Mucosa of stomach (tissue), 1 donor: Measurements from ENCODE around the gene VTCN1.
"Not testable (repeated sequence)": the region's sequence is repeated elsewhere in the genome, so short reads cannot be mapped to it uniquely, and the experiment has no call there.

Source experiments
- H3K27me3 ChIP-seq: one replicate; pipeline ENCODE4 v1.7.0; 2013; ENCODE audit warnings: mild to moderate bottlenecking, low read length; ENCODE audit not compliant: control insufficient read depth, insufficient read depth
- H3K36me3 ChIP-seq: one replicate; pipeline ENCODE4 v1.7.0; 2013; ENCODE audit warnings: low read length; ENCODE audit not compliant: control insufficient read depth, insufficient read depth
- H3K4me1 ChIP-seq: one replicate; pipeline ENCODE4 v1.7.0; 2013; ENCODE audit warnings: mild to moderate bottlenecking, low read length; ENCODE audit not compliant: control insufficient read depth, insufficient read depth
- H3K4me3 ChIP-seq: one replicate; pipeline ENCODE4 v1.7.0; 2013; ENCODE audit warnings: low read length
- H3K9ac ChIP-seq: one replicate; pipeline ENCODE4 v1.7.0; 2013; ENCODE audit warnings: mild to moderate bottlenecking, low read length, moderate library complexity
- H3K9me3 ChIP-seq: one replicate; pipeline ENCODE4 v1.7.0; 2013; ENCODE audit warnings: mild to moderate bottlenecking, low read length, moderate library complexity; ENCODE audit not compliant: control insufficient read depth
- donor health status: Pancreatic carcinoma.

VTCN1 gene

GRCh38 chr1:117151305-117151704 is 59.4 kb downstream of the VTCN1 start:
- not testable (repeated sequence) for H3K9ac ChIP-seq, H3K4me3 ChIP-seq, H3K4me1 ChIP-seq, H3K36me3 ChIP-seq, H3K9me3 ChIP-seq, H3K27me3 ChIP-seq

- H3K4me3 ChIP-seq = no peak overlapping the region
- H3K27me3 ChIP-seq = no peaks in the 10 kb centered on the region
- no peaks in the 10 kb centered on the region for H3K9me3 ChIP-seq
- peaks cover 4% of the 10 kb centered on the region for H3K4me1 ChIP-seq
- no peaks in the 10 kb centered on the region for H3K36me3 ChIP-seq
- no peak overlapping the region for H3K9ac ChIP-seq
Observed at GRCh38 chr1:117150316-117150715, 60.4 kb downstream of the VTCN1 start.

- Histone ChIP-seq H3K27me3 (no peaks in the 10 kb centered on the region), H3K4me1 (peaks cover 10% of the 10 kb centered on the region), H3K9me3 (no peaks in the 10 kb centered on the region), H3K36me3 (no peaks in the 10 kb centered on the region), H3K4me3 (no peak overlapping the region), H3K9ac (no peak overlapping the region)
Observed at GRCh38 chr1:117147856-117148588, 62.7 kb downstream of the VTCN1 start.

GRCh38 chr1:117147341-117147831 is 63.3 kb downstream of the VTCN1 start:
- Histone ChIP-seq H3K9me3 (no peaks in the 10 kb centered on the region), H3K27me3 (no peaks in the 10 kb centered on the region), H3K9ac (no peak overlapping the region), H3K4me1 (peaks cover 11% of the 10 kb centered on the region), H3K4me3 (no peak overlapping the region), H3K36me3 (no peaks in the 10 kb centered on the region)

GRCh38 chr1:117146575-117147340 is 64.0 kb downstream of the VTCN1 start:
- no peaks in the 10 kb centered on the region for H3K36me3 ChIP-seq
- peaks cover 11% of the 10 kb centered on the region for H3K4me1 ChIP-seq
- H3K27me3 ChIP-seq = no peaks in the 10 kb centered on the region
- H3K9me3 ChIP-seq = no peaks in the 10 kb centered on the region
- no peak overlapping the region for H3K9ac ChIP-seq
- H3K4me3 ChIP-seq = no peak overlapping the region

GRCh38 chr1:117146072-117146471 is 64.7 kb downstream of the VTCN1 start:
- Histone ChIP-seq H3K4me1 (peaks cover 11% of the 10 kb centered on the region), H3K9ac (no peak overlapping the region), H3K4me3 (no peak overlapping the region), H3K36me3 (no peaks in the 10 kb centered on the region), H3K27me3 (no peaks in the 10 kb centered on the region), H3K9me3 (no peaks in the 10 kb centered on the region)

GRCh38 chr1:117143871-117144270 is 66.9 kb downstream of the VTCN1 start:
- no peak overlapping the region for H3K9ac ChIP-seq

GRCh38 chr1:117143172-117143571 is 67.6 kb downstream of the VTCN1 start:
- no peaks in the 10 kb centered on the region for H3K27me3 ChIP-seq
- H3K4me3 ChIP-seq = no peak overlapping the region
- H3K9ac ChIP-seq = no peak overlapping the region
- no peaks in the 10 kb centered on the region for H3K9me3 ChIP-seq
- H3K4me1 ChIP-seq = peaks cover 11% of the 10 kb centered on the region
- H3K36me3 ChIP-seq = no peaks in the 10 kb centered on the region

More at GRCh38 chr1:117143871-117144270, 66.9 kb downstream of the VTCN1 start:
- H3K4me1 ChIP-seq = peaks cover 11% of the 10 kb centered on the region
- H3K9me3 ChIP-seq = no peaks in the 10 kb centered on the region
- H3K4me3 ChIP-seq = no peak overlapping the region
- H3K27me3 ChIP-seq = no peaks in the 10 kb centered on the region
- H3K36me3 ChIP-seq = no peaks in the 10 kb centered on the region

- peaks cover 7% of the 10 kb centered on the region for H3K4me1 ChIP-seq
- H3K9ac ChIP-seq = no peak overlapping the region
- H3K9me3 ChIP-seq = no peaks in the 10 kb centered on the region
- no peaks in the 10 kb centered on the region for H3K36me3 ChIP-seq
- no peak overlapping the region for H3K4me3 ChIP-seq
- no peaks in the 10 kb centered on the region for H3K27me3 ChIP-seq
Observed at GRCh38 chr1:117142200-117142599, 68.5 kb downstream of the VTCN1 start.

- H3K9ac ChIP-seq = no peak overlapping the region
- no peak overlapping the region for H3K4me3 ChIP-seq
- H3K4me1 ChIP-seq = peaks cover 6% of the 10 kb centered on the region
- H3K9me3 ChIP-seq = no peaks in the 10 kb centered on the region
- no peaks in the 10 kb centered on the region for H3K27me3 ChIP-seq
- no peaks in the 10 kb centered on the region for H3K36me3 ChIP-seq
Observed at GRCh38 chr1:117138561-117138960, 72.2 kb downstream of the VTCN1 start.

- Histone ChIP-seq H3K9ac (no peak overlapping the region), H3K4me3 (no peak overlapping the region), H3K27me3 (no peaks in the 10 kb centered on the region), H3K9me3 (no peaks in the 10 kb centered on the region), H3K36me3 (no peaks in the 10 kb centered on the region), H3K4me1 (peaks cover 2% of the 10 kb centered on the region)
Observed at GRCh38 chr1:117138106-117138505, 72.6 kb downstream of the VTCN1 start.

- H3K36me3 ChIP-seq = no peaks in the 10 kb centered on the region
- no peak overlapping the region for H3K4me3 ChIP-seq
- H3K9me3 ChIP-seq = no peaks in the 10 kb centered on the region
- H3K9ac ChIP-seq = no peak overlapping the region
- no peaks in the 10 kb centered on the region for H3K4me1 ChIP-seq
- no peaks in the 10 kb centered on the region for H3K27me3 ChIP-seq
Observed at GRCh38 chr1:117137281-117137855, 73.4 kb downstream of the VTCN1 start.
